ENCODE measurements around the gene CNOT9.
A peak's percentile ranks its signal among the peaks of the same experiment; 100 is the strongest.
"Not testable (repeated sequence)": the region's sequence is repeated elsewhere in the genome, so short reads cannot be mapped to it uniquely, and the experiment has no call there.

Gene CNOT9

GRCh38 chr2:218568190-218569037, at the start of gene CNOT9, which contains the start of gene USP37:
CNOT9 (plus strand) TSS chr2:218568839; CDS start chr2:218568955, 116 bp downstream.
USP37 (minus strand) TSS chr2:218568351; CDS start chr2:218558653, 9,698 bp downstream.
- peak; percentile 100 for DNase-seq

GRCh38 chr2:218518876-218519275, 49.8 kb upstream of the CNOT9 start:
- no peak for DNase-seq

- no peak for DNase-seq
Observed at GRCh38 chr2:218523651-218524050, 45.0 kb upstream of the CNOT9 start.

GRCh38 chr2:218528409-218528808, 40.2 kb upstream of the CNOT9 start:
- not testable (repeated sequence) for DNase-seq

- no peak for DNase-seq
Observed at GRCh38 chr2:218529990-218530389, 38.6 kb upstream of the CNOT9 start.

GRCh38 chr2:218536804-218537494, 31.7 kb upstream of the CNOT9 start:
- DNase-seq, result no peak

- DNase-seq, result no peak
Observed at GRCh38 chr2:218540015-218540414, 28.6 kb upstream of the CNOT9 start.

- DNase-seq, result no peak
Observed at GRCh38 chr2:218546012-218546411, 22.6 kb upstream of the CNOT9 start.

GRCh38 chr2:218547511-218547910, 21.1 kb upstream of the CNOT9 start:
- DNase-seq, result no peak

GRCh38 chr2:218547978-218548377, 20.7 kb upstream of the CNOT9 start:
- DNase-seq, result no peak

GRCh38 chr2:218554225-218554624, 14.4 kb upstream of the CNOT9 start:
- not testable (repeated sequence) for DNase-seq

GRCh38 chr2:218555527-218555926, 13.1 kb upstream of the CNOT9 start:
- DNase-seq, result no peak

GRCh38 chr2:218557941-218558340, 10.7 kb upstream of the CNOT9 start:
- no peak for DNase-seq

- DNase-seq, result no peak
Observed at GRCh38 chr2:218558986-218559385, 9.7 kb upstream of the CNOT9 start.

- DNase-seq, result no peak
Observed at GRCh38 chr2:218564056-218564455, 4.6 kb upstream of the CNOT9 start.

GRCh38 chr2:218566296-218566695, 2.3 kb upstream of the CNOT9 start:
- DNase-seq, result no peak

- DNase-seq, result no peak
Observed at GRCh38 chr2:218567797-218568189, 846 bp upstream of the CNOT9 start.

- peak; percentile 81 for DNase-seq
Observed at GRCh38 chr2:218569038-218569431, 396 bp downstream of the CNOT9 start.

- DNase-seq, result no peak
Observed at GRCh38 chr2:218569661-218570500, 1.2 kb downstream of the CNOT9 start.

GRCh38 chr2:218570850-218571249, 2.2 kb downstream of the CNOT9 start:
- DNase-seq, result no peak

- DNase-seq, result no peak
Observed at GRCh38 chr2:218576854-218577253, 8.2 kb downstream of the CNOT9 start.

GRCh38 chr2:218577482-218578220, 9.0 kb downstream of the CNOT9 start:
- DNase-seq, result no peak

Data from activated CD8-positive, alpha-beta memory T cell treated with anti-CD3 and anti-CD28 coated beads, Interleukin-2, amount 50 U/mL, for 48 hours (primary cell).